Uterus (tissue), 2 donors: ENCODE results near the gene WSCD2.

Experiments used
- CTCF ChIP-seq, 4 experiments: fragments of 200-600 bp in 2 of 4; fragments of 450-650 bp in 2 of 4; sonication (generic) in 2 of 4; IDR thresholded peaks; one replicate each; pipeline ENCODE4 v1.5.1; 2016 to 2019; ENCODE audit warnings: antibody characterized with exemption in 4 of 4, mild to moderate bottlenecking in 2 of 4, moderate library complexity in 1 of 4
- POLR2A ChIP-seq, 2 donors: fragments of 450-650 bp; IDR thresholded peaks; one replicate each; pipeline ENCODE4 v1.6.1; 2016; ENCODE audit warnings: antibody characterized with exemption in 2 of 2, mild to moderate bottlenecking in 1 of 2, moderate library complexity in 1 of 2

- no peak for TF ChIP-seq CTCF (IDR thresholded peaks at IDR 0.05)
- TF ChIP-seq POLR2A (IDR thresholded peaks at IDR 0.05), result no peak
These were observed 38.0 kb upstream of the WSCD2 start for GRCh38 chr12:108090932-108091678.
